Pancreas (tissue), 10 donors: ENCODE data around the gene ITGAL. TPM values are rescaled to one million over a fixed set of nuclear protein-coding genes. Genes with fewer than 3 reads are reported as not detected.

Source experiments
- ATAC-seq, 4 donors: fragments of 200-7000 bp; cut with Tn5 transposase; one replicate each; pipeline versions ENCODE4 v1.8.0 to v1.9.1; 2020; ENCODE audit warnings: mild to moderate bottlenecking in 4 of 4, moderate library complexity in 4 of 4
- DNase-seq, 6 donors: peaks; one replicate each; pipeline ENCODE4 v3.0.0-alpha.2; 2020
- FAIRE-seq: peaks from 2 replicates; lab custom pipeline; 2012; peaks lifted over from hg19 to GRCh38; lab: Jason Lieb, UNC
- H3K27ac ChIP-seq, 4 donors: fragments of 200-600 bp; sonication (generic); 1 replicate in 3 of 4; 2 replicates in 1 of 4; pipeline versions ENCODE4 v1.5.0 to v1.8.0; 2020
- H3K27me3 ChIP-seq, 4 donors: fragments of 200-600 bp; one replicate each; pipeline ENCODE4 v1.8.0; 2021
- H3K36me3 ChIP-seq, 3 donors: fragments of 200-600 bp; sonication (generic) in 1 of 3; one replicate each; pipeline versions ENCODE4 v1.5.0 to v1.8.0; 2020 to 2021
- H3K4me1 ChIP-seq, 3 donors: fragments of 200-600 bp; one replicate each; pipeline ENCODE4 v1.8.0; 2021
- H3K4me3 ChIP-seq, 4 donors: fragments of 200-600 bp; sonication (generic) in 2 of 4; one replicate each; pipeline versions ENCODE4 v1.5.0 to v1.8.0; 2020 to 2021
- H3K9me3 ChIP-seq, 4 donors: fragments of 200-600 bp; one replicate each; pipeline ENCODE4 v1.8.0; 2021
- WGBS, 2 donors: extraction: QIAGEN DNeasy Blood & Tissue Kit; methylation state at CpG; one replicate each; pipeline ENCODE4 v1.1.7; 2013; 5-methylcytosine and 5-hydroxymethylcytosine counted together
- intact Hi-C, 3 donors: fragments of 100-400 bp; cut with DNase I; formaldehyde crosslinking; loops; one replicate each; pipeline versions ENCODE4 v1.11.1 to v1.14.2; 2022
- polyA plus RNA-seq, 2 donors: library from polyadenylated mRNA; stranded (reverse); fragments of 200-250 nt; gene quantifications; one replicate each; pipeline ENCODE4 v1.2.3, GENCODE V29; 2013
- total RNA-seq, 6 donors: library from RNA; stranded (reverse); fragmentation: NEBNext Ultra II Directional in 4 of 6; extraction: Animal tissue kit (Norgen Biotek cat#: 25700) in 4 of 6; gene quantifications; one replicate each; pipeline versions ENCODE4 v1.2.1 to v1.2.4, GENCODE V29; 2021 to 2023
- TF ChIP-seq, protein P1 (sequence below), 4 donors: fragments of 200-600 bp; sonication (generic) in 3 of 4; IDR thresholded peaks; one replicate each; pipeline versions ENCODE4 v1.5.0 to v1.8.0; 2021; ENCODE audit warnings: antibody characterized with exemption in 4 of 4
- donor health status: healthy with polysubstance abuse.
- donor health status: DM: no; HTN: no; CAD: no; lungs with moderate emphysema.
- donor health status: DM: no; HTN: no; CAD: no.
- donor health status: control.
- donor health status: control.
- donor health status: Bipolar disorder and iron deficiency.
- donor health status: DM: yes; HTN: yes; CAD: no.
- donor health status: DM: no; HTN: no; CAD: no.
- donor health status: DM: no; HTN: no; CAD: no.
- donor health status: DM: yes; HTN: yes; CAD: no.

The ITGAL gene
- total and polyA plus RNA-seq, 8 donors: 0.54 to 9.1 (median 1.8) TPM

GRCh38 chr16:30493941-30494488 is 21.5 kb downstream of the ITGAL start:
- Histone ChIP-seq H3K27ac (no peak overlapping the region), H3K4me3 (no peak overlapping the region), H3K4me1 (no peaks in the 10 kb centered on the region), H3K9me3 (no peaks in the 10 kb centered on the region), H3K36me3 (no peaks in the 10 kb centered on the region), H3K27me3 (no peaks in the 10 kb centered on the region)
- ATAC-seq (no peak), FAIRE-seq (no peak), DNase-seq (no peak)
- TF ChIP-seq, protein P1, sequence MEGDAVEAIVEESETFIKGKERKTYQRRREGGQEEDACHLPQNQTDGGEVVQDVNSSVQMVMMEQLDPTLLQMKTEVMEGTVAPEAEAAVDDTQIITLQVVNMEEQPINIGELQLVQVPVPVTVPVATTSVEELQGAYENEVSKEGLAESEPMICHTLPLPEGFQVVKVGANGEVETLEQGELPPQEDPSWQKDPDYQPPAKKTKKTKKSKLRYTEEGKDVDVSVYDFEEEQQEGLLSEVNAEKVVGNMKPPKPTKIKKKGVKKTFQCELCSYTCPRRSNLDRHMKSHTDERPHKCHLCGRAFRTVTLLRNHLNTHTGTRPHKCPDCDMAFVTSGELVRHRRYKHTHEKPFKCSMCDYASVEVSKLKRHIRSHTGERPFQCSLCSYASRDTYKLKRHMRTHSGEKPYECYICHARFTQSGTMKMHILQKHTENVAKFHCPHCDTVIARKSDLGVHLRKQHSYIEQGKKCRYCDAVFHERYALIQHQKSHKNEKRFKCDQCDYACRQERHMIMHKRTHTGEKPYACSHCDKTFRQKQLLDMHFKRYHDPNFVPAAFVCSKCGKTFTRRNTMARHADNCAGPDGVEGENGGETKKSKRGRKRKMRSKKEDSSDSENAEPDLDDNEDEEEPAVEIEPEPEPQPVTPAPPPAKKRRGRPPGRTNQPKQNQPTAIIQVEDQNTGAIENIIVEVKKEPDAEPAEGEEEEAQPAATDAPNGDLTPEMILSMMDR (IDR thresholded peaks at IDR 0.05): no peak
- WGBS, 2 donors: 61 to 66% methylated on average over 11 of the region's 11 CpGs
- intact Hi-C loops: no loop called here

- TF ChIP-seq, protein P1 (IDR thresholded peaks at IDR 0.05): no peak
- Histone ChIP-seq H3K4me3 (no peak overlapping the region), H3K36me3 (no peaks in the 10 kb centered on the region), H3K4me1 (no peaks in the 10 kb centered on the region), H3K27me3 (no peaks in the 10 kb centered on the region), H3K27ac (no peak overlapping the region), H3K9me3 (no peaks in the 10 kb centered on the region)
- 60 to 66% methylated on average over 12 of the region's 12 CpGs for WGBS, 2 donors
- DNase-seq: no peak
- no peak for ATAC-seq
- no peak for FAIRE-seq
- intact Hi-C loops: no loop called here
These were observed 22.2 kb downstream of the ITGAL start for GRCh38 chr16:30494709-30495108.

- no peak for DNase-seq
- WGBS, 2 donors: 73 to 79% methylated on average over 8 of the region's 8 CpGs
- intact Hi-C loops: no loop called here
These were observed 26.7 kb downstream of the ITGAL start for GRCh38 chr16:30499284-30499683.

DNA sequence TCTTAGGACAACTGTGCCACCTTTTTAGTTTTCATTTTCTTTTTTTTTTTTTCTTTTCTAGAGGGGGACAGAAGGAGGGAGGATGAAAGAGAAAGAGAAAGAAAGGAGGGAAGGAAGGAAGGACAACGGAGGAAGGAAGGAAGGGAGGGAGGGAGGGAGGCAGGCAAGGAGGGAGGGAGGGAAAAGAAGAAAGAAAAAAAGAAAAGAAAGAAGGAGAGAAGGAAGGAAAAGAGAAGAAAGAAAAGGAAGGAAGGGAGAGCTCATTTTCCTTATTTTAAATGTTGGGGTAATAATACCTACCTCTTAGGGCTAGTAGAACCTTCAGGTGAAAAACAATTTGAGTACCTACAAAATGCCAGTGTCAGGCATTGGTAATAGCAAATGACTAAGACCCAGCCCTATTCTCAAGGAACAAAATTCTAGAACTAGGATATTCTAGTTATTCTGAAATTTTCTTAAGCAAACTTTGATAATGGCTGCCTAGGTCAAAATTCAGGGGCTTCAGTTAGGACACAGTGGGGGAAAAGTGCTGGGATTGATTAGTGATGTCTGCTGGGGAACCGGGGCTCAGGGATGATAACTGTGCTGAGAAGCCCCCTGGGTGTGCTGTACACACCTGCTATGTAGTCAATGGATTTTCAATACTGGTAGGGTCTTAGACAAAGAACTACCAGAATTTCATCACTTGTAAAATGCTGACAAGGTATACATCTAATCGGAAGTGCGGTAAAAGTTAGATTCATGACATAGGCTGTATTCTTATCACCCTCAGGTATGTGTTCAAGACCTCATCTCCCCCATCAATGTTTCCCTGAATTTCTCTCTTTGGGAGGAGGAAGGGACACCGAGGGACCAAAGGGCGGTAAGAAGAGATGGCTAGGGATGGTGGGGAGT is 31.1 kb downstream of the ITGAL start:
- H3K27ac ChIP-seq: no peak overlapping the region
- ATAC-seq (no peak), FAIRE-seq (no peak), DNase-seq (no peak)
- H3K4me1 ChIP-seq: no peaks in the 10 kb centered on the region
- H3K36me3 ChIP-seq: no peaks in the 10 kb centered on the region
- WGBS, 2 donors: 70 to 81% methylated on average over 6 of the region's 6 CpGs
- TF ChIP-seq, protein P1 (IDR thresholded peaks at IDR 0.05): no peak
- intact Hi-C loops: no loop called here
- no peaks in the 10 kb centered on the region for H3K9me3 ChIP-seq
- H3K4me3 ChIP-seq: no peak overlapping the region
- H3K27me3 ChIP-seq: no peaks in the 10 kb centered on the region

More at GRCh38 chr16:30499284-30499683, 26.7 kb downstream of the ITGAL start:
- no peak overlapping the region for H3K27ac ChIP-seq
- H3K4me3 ChIP-seq: no peak overlapping the region
- H3K27me3 ChIP-seq: no peaks in the 10 kb centered on the region
- no peaks in the 10 kb centered on the region for H3K9me3 ChIP-seq
- H3K36me3 ChIP-seq: no peaks in the 10 kb centered on the region
- no peaks in the 10 kb centered on the region for H3K4me1 ChIP-seq
- TF ChIP-seq, protein P1 (IDR thresholded peaks at IDR 0.05): no peak
- ATAC-seq (no peak), FAIRE-seq (no peak)
